Epidermal melanocyte (primary cell): Measurements from ENCODE around the gene SLX9.

Experiments used
- DNase-seq: peaks from one replicate; pipeline ENCODE4 v3.0.0; 2011; ENCODE audit warnings: low spot score; ENCODE audit not compliant: insufficient read length

The SLX9 gene

GRCh38 chr21:44958471-44959191 is 18.8 kb downstream of the SLX9 start:
- DNase-seq, result peak; percentile 46

- no peak for DNase-seq
Observed at GRCh38 chr21:44959376-44960091, 19.7 kb downstream of the SLX9 start.

- DNase-seq, result no peak
Observed at GRCh38 chr21:44960141-44961092, 20.6 kb downstream of the SLX9 start.

GRCh38 chr21:44962403-44962966 is 22.7 kb downstream of the SLX9 start:
- DNase-seq, result no peak

- no peak for DNase-seq
Observed at GRCh38 chr21:44964381-44964780, 24.6 kb downstream of the SLX9 start.

GRCh38 chr21:44965251-44966022 is 25.6 kb downstream of the SLX9 start:
- DNase-seq, result no peak

GRCh38 chr21:44966135-44967081 is 26.6 kb downstream of the SLX9 start:
- DNase-seq, result no peak

- no peak for DNase-seq
Observed at GRCh38 chr21:44967082-44968047, 27.5 kb downstream of the SLX9 start.

- DNase-seq, result no peak
Observed at GRCh38 chr21:44969066-44969670, 29.3 kb downstream of the SLX9 start.

GRCh38 chr21:44969931-44970755 is 30.3 kb downstream of the SLX9 start:
- no peak for DNase-seq

- DNase-seq, result no peak
Observed at GRCh38 chr21:44970766-44971671, 31.2 kb downstream of the SLX9 start.

GRCh38 chr21:44971672-44971995 is 31.8 kb downstream of the SLX9 start:
- DNase-seq, result no peak

- no peak for DNase-seq
Observed at GRCh38 chr21:44972301-44972814, 32.5 kb downstream of the SLX9 start.

- DNase-seq, result no peak
Observed at GRCh38 chr21:44972821-44973220, 33.0 kb downstream of the SLX9 start.

- DNase-seq, result no peak
Observed at GRCh38 chr21:44973598-44973997, 33.8 kb downstream of the SLX9 start.

- DNase-seq, result no peak
Observed at GRCh38 chr21:44974676-44975075, 34.8 kb downstream of the SLX9 start.
